ENCODE measurements around the gene SLC5A2.
A peak's percentile ranks its signal among the peaks of the same experiment; 100 is the strongest.
"Not testable (repeated sequence)": the region's sequence is repeated elsewhere in the genome, so short reads cannot be mapped to it uniquely, and the experiment has no call there.

The SLC5A2 gene

DNA sequence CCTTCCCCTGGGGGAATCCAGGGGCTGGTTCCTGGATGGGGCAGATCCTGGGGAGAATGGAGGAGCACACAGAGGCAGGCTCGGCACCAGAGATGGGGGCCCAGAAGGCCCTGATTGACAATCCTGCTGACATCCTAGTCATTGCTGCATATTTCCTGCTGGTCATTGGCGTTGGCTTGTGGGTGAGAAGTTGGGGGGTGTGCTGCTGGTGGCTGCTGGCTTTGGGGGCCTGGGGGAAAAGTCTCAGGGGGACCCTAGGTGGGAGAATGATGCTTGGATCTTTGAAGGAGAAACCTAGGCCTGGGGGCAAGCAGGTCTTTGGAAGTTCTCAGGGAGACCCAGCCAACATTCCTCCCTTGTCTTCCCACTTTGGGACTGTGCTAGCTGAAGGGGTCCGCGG, at the start of gene SLC5A2:
Gene SLC5A2, plus strand, starts transcription at position 43 of the 400 bp plus-strand sequence. Its CDS starts 14 bp downstream, at position 57.
- DNase-seq: no peak

DNA sequence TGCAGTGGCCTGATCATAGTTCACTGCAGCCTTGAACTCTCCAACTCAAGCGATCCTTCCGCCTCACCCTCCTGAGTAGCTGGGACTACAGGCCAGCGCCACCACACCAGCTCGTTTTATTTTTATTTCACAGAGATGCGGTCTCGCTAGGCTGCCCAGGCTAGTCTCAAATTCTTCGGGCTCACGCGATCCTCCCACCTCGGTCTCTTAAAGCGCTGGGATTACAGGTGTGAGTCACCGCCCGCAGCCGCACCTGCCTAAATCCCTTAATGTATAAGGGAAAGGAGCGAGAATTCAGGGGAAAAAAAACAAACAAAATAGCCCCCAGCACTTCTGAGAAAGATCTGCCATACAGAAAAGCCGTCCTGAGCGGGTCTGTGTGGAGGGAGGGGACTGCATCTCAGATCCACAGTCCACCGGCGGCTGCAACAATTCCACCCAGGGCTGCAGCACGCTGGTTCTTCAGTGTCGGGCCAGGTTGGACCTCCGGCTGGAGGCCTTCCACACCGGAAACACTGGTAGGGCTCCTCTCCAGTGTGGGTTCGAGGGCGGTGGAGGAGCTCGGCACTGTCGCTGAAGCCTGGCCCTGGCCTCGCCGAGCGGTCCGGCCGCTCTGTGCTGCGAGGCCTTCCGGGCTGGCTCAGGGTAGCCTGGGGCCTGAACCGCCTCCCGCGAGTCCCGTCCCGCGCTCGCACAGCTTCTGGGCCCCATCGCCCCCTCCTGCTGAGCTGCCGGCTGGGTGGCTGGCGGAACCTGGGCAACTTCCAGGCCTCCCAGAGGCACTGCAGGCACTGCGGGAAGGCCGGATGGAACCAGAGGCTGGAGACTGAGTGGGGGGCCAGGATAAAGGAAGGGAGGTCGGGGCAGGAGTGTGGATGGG, 47.3 kb upstream of the SLC5A2 start:
- DNase-seq: no peak

DNA sequence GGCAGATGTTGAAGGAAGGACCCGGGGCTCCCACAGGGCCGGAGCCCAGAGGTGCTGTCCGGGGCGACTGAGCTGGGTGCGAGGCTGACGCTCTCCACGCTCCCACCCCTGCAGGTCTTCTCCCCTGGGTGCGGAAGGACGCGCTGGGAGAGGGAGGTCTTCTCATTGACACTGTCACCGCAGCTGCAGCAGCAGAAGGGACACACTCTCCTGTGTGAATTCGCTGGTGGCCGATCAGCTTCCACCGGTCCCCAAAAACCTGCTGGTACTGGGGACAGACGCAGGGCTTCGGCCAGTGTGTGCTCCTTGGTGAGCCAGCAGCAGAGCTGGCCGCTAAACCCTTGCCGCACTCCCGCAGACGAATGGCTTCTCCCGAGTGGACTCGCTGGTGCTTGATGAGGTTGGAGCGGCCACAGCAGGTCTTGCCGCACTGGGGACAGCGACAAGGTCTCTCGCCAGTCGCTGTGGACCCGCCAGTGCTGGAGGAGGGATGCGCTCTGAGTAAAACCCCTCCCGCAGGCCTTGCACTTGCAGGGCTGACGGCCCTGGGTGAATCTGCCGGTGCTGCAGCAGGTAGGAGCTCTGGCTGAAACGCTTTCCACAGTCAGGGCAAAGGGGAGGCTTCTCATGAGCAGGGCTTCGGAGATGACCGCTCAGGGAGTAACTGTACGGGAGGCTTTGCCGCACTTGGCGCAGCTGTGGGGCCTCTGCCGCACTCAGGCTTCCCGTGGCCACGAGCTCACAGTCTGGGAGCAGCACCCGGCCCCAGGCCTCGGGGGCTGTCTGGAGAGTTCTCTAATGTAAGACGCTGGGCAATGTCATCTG, 46.5 kb upstream of the SLC5A2 start:
- no peak for DNase-seq

GRCh38 chr16:31438414-31438813, 44.5 kb upstream of the SLC5A2 start:
- no peak for DNase-seq

DNA sequence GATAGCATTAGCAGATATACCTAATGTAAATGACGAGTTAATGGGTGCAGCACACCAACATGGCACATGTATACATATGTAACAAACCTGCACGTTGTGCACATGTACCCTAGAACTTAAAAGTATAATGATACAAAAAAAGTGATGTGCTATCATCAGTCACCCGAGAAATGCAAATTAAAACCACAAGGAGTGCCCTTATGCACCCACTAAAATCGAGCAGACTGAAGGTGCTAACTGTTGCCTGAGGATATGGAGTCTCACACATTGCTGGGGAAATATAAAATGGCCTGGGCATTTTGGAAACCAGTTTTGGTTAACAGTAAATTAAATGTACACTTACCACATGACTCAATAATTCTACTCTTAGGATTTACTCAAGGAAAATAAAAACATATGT, 43.9 kb upstream of the SLC5A2 start:
- not testable (repeated sequence) for DNase-seq

GRCh38 chr16:31439519-31439918, 43.4 kb upstream of the SLC5A2 start:
- no peak for DNase-seq

GRCh38 chr16:31440516-31441184, 42.3 kb upstream of the SLC5A2 start:
- DNase-seq: no peak

GRCh38 chr16:31441956-31442355, 41.0 kb upstream of the SLC5A2 start:
- no peak for DNase-seq

DNA sequence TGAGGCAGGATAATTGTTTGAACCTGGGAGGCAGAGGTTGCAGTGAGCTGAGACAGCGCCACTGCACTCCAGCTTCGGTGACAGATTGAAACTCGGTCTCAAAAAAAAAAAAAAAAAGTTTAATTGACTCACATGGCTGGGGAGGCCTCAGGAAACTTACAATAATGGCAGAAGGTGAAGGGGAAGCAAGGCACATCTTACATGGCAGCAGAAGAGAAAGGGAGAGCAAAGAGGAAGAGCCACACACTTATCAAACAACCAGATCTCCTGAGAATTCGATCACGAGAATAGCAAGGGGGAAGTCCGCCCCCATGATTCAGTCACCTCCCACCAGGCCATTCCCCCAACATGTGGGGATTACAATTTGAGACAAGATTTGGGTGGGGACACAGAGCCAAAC, 37.0 kb upstream of the SLC5A2 start:
- not testable (repeated sequence) for DNase-seq

- no peak for DNase-seq
Observed at GRCh38 chr16:31451201-31451600, 31.7 kb upstream of the SLC5A2 start.

DNA sequence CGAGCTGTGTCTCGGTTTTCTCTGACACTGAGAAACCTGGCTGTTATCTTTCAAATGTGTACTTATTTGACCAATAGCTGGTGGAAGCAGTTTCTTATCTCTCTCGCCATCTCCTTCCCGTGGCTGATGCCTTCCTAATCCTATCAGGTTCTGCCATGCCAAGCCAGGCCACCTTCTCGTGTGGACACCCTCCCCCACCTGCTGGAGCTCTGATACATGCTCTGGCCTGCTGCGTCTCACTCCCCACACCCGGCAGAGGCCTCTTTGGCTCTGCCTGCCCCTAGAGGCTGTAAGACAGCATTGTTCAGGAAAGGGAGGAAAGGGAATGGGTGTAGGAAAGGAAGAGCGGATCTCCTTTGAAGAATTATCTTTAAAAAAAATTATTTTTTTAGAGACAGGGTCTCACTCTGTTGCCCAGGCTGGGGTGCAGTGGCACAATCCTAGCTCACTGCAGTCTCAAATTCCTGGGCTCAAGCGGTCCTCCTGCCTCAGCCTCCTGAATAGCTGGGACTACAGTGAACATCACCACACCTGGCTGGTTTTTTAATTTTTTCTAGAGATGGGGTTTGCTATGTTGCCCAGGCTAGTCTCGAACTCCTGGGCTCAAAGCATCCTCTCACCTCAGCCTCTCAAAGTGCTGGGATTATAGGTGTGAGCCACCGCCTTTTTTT, 31.1 kb upstream of the SLC5A2 start:
- DNase-seq: no peak

GRCh38 chr16:31452631-31453106, 30.3 kb upstream of the SLC5A2 start:
- no peak for DNase-seq

DNA sequence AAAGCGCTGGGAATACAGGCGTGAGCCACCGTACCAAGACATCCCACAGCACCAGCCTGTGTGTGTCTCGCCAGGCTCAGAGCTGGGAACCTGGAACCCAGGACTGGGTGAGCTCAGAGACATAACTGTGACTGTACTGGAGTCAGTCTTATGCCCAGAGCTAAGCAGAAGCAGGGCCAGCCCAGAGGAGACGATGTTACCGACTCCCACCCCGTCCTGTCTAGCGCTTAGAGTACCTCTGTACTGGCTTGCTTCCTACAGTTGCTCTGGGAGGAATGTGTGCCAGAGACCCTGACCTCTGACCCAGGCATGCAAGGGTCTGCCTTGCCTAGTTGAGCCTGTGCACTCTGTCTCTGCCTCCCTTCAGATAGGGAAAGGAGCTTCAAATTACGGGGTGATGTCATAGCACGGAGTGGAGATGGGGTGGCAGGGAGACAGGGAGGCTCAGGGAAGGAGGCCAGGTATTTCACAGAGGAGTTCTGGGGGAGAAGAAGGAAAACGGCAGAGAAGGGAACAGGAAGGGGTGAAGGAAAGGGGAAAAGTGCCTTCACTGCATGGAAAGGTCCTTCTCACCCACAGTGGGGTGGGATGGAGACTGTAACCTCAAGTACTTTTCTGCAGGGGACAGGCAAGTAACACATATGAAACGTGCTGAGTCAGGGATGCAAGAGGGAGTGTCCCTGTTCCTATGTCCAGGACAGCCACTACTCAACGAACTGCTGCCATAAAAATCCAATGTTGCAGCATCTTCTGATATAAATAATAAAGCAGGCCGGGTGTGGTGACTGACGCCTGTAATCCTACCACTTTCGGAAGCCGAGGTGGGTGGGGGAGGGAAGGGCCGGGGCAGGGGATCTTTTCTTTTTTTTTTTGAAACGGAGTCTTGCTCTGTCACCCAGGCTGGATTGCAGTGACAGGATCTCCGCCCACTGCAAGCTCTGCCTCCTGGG, 29.4 kb upstream of the SLC5A2 start:
- DNase-seq: no peak

DNA sequence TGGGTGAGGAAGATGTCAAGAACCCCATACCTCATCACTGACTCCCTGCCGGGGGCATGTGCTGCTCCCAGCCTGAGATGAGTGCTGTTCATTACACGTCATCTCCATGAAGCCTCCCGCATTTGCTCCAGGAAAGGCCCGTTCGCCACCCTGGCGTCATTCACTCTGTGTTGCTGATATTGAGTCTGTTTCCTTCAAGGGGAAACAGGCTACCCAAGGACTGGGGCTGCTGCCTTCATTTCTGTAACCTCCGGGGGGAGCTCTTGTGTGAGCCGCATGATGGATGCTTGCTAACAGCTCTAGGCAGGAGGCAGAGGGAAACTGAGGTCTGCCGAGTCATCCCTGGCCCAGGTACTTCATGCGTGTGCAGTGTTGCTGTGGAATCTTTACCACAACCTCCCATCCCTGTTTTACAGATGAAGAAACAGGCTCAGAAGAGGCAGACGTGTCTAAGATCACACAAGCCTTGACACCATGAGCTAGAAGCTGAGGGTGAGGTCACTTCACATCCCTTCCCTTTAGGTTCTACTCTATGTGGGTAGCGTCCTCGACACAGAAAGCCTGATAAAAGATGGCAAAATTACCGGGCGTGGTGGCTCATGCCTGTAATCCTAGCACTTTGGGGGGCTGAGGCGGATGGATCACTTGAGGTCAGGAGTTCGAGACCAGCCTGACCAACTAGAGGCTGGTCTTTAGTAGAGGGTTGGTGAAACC, 27.2 kb upstream of the SLC5A2 start:
- no peak for DNase-seq

DNA sequence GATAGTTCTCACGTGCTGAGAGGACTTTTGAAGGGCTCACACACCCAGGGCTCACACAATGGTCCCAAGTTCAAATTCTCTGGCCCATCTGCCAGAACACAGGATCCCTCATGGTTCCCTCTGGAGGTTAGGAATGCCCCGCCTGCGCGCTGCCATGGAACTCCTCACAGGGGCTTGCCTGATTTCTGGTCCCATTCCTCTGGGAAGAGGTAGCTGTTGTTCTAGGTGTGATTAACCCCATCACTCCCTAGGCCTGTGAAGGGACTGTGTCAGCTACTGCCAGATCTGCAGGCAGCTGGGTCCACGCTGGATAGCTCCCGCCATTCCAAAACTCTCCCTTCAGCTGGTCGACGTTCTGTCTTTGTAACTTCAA, 25.9 kb upstream of the SLC5A2 start:
- no peak for DNase-seq

- peak; percentile 11 for DNase-seq
Observed at GRCh38 chr16:31458073-31458843, 24.7 kb upstream of the SLC5A2 start.

DNA sequence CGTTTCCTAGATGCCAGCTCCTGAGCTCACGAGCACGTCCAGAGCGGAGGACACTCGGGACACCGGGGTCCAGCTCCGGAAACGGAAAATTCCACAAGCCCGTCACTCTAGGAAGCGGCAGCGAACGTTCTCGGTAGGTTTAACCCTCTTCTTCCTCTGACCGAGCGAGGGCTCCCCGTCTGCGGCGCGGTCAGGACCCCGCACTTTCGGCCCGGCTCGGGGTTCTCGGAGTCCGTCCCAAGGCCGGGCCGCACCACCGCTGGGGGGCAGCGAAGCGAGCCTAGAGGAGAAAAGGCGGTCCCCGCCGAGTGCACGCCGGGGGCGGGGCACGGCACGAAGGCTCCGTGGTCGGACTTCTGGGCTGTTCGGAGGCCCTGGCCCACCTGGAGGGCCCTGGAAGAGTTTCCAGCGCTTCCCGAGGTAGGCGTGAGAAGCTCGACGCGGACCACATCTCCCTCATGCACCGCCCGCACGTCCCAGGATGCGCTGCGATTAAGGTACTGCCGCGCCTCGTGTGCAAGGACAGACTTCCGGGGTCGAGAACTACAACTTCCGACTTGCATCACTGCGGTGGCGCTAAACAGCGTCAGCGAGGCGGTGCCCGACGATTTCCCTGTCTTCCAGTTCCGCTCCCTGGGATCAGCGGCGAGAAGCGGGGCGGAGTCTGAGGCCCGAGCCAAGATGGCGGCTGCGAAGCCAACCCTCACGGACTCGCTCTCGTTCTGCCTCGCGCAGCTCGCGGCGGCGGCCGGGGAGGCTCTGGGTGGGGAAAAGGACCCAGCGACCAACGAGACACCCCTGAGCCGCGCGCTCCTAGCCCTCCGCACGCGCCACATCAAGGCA, 23.9 kb upstream of the SLC5A2 start, which contains the start of gene ARMC5:
Gene ARMC5, plus strand, starts transcription at position 658 of the 843 bp plus-strand sequence. Its CDS starts 24 bp downstream, at position 682.
- peak; percentile 93 for DNase-seq

DNA sequence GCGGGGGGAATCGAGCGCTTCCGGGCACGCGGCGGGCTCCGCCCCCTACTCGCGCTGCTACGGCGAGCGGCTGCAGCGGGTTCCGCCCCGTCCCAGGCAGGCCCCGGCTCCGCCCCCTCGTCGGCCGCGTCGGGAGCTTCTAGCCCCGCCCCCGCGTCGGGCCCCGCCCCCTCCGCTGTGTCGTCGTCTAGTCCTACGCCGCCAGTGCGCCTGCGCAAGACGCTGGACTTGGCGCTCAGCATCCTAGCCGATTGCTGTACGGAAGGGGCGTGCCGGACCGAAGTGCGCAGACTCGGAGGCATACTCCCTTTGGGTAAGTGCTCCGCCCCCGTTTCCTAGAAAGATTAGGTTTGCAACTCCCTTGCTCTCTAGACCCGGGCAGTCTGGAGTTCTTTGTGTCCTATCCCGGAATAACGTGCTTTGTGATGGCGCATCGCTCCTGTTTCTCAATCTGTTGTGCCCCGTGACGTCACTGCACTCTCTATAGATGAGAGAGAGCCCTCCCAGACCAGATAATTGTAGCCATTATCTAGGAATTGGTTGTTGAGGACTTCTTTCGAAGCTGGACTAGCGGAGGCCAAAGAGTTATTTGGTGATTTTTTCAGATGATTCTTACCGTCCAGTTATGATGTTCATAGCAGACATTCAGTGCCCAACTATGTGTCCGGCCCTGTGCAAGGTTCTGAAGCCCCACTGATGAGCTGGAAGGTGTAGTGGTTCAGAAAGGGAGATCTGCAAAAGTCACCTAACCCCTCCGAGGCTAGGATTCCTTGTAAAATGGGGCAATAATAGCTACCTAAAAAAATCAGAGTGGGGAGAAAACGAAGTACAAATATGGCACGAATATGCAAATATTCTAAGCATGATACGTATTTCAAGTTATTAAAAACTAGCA, 23.0 kb upstream of the SLC5A2 start:
- DNase-seq: peak; percentile 76
